Panc1 (cell line): Measurements from ENCODE around the gene ZNF710. TPM values are rescaled to one million over a fixed set of nuclear protein-coding genes. Genes with fewer than 3 reads are reported as not detected.

ENCODE experiments used
- ATAC-seq: fragments of 200-7000 bp; cut with Tn5 transposase; 2 replicates; pipeline ENCODE4 v1.9.1; 2020; ENCODE audit warnings: mild to moderate bottlenecking, moderate library complexity
- BruUV-seq: library from RNA; stranded (reverse); fragments of 400-500 nt; replicated peaks from 2 replicates; lab custom pipeline; 2021; lab: Mats Ljungman, UMichigan
- CTCF ChIA-PET: fragments of 300-600 bp; sonication (Branson Sonifier 250); formaldehyde crosslinking; loops from one replicate; lab custom pipeline; 2022; ENCODE audit warnings: antibody characterized with exemption; lab: Charles Lee
- POLR2A ChIA-PET: fragments of 300-600 bp; sonication (Branson Sonifier 250); formaldehyde crosslinking; loops from one replicate; lab custom pipeline; 2022; ENCODE audit warnings: antibody characterized with exemption; lab: Charles Lee
- DNase-seq: peaks from one replicate; pipeline ENCODE4 v3.0.0-alpha.2; 2010; ENCODE audit warnings: low read depth, low spot score
- H3K27ac ChIP-seq: 2 replicates; pipeline ENCODE4 v1.5.1; 2011; ENCODE audit warnings: mild to moderate bottlenecking, low read length, inconsistent platforms
- H3K27me3 ChIP-seq: fragments of 200-500 bp; sonication (Bioruptor generic); 2 replicates; pipeline ENCODE4 v1.6.0; 2014; ENCODE audit warnings: low read length, inconsistent platforms; ENCODE audit not compliant: control insufficient read depth, insufficient read depth
- H3K36me3 ChIP-seq: fragments of 200-500 bp; sonication (Bioruptor generic); 2 replicates; pipeline ENCODE4 v1.5.1; 2014; ENCODE audit warnings: inconsistent platforms, mild to moderate bottlenecking, low read length, moderate library complexity; ENCODE audit not compliant: control insufficient read depth, insufficient read depth
- H3K4me1 ChIP-seq: 2 replicates; pipeline ENCODE4 v1.5.1; 2011; ENCODE audit warnings: inconsistent platforms, mild to moderate bottlenecking, low read length, moderate library complexity; ENCODE audit not compliant: control insufficient read depth, insufficient read depth
- H3K4me3 ChIP-seq, 2 experiments: 2 replicates each; pipeline ENCODE4 v1.5.1; 2011 to 2012; ENCODE audit warnings: low read depth in 2 of 2, low read length in 2 of 2, mild to moderate bottlenecking in 2 of 2, inconsistent platforms in 1 of 2, moderate library complexity in 1 of 2
- H3K9me3 ChIP-seq: fragments of 200-500 bp; sonication (Bioruptor generic); 2 replicates; pipeline ENCODE4 v1.5.1; 2014; ENCODE audit warnings: low read depth, mild to moderate bottlenecking, inconsistent platforms, low read length, moderate library complexity; ENCODE audit not compliant: control insufficient read depth, insufficient read depth
- CTCF ChIP-seq: fragments of 450-650 bp; IDR thresholded peaks from 2 replicates; pipeline ENCODE4 v1.5.1; 2017; ENCODE audit warnings: mild to moderate bottlenecking
- POLR2AphosphoS5 ChIP-seq: IDR thresholded peaks from 2 replicates; pipeline ENCODE4 v1.6.1; 2012; ENCODE audit warnings: mild to moderate bottlenecking, low read depth, low read length, moderate library complexity
- SIN3A ChIP-seq: IDR thresholded peaks from 2 replicates; pipeline ENCODE4 v1.6.1; 2012; ENCODE audit warnings: low read depth, mild to moderate bottlenecking, low read length, moderate library complexity, borderline replicate concordance; ENCODE audit not compliant: insufficient read depth
- TCF7L2 ChIP-seq: IDR thresholded peaks from 2 replicates; pipeline ENCODE4 v1.6.1; 2011; ENCODE audit warnings: mild to moderate bottlenecking, low read depth, low read length, inconsistent platforms
- in situ Hi-C: cut with HindIII; loops from 2 replicates; pipeline ENCODE4 v1.10.0; 2016; ENCODE audit warnings: low sequenced_read_pairs, low pct_unique_long_range_greater_than_20kb
- intact Hi-C: fragments of 100-400 bp; cut with micrococcal nuclease; formaldehyde crosslinking; loops from one replicate; pipeline ENCODE4 v1.10.0; 2022; ENCODE audit not compliant: unreplicated experiment
- total RNA-seq: library from RNA; stranded (reverse); gene quantifications from one replicate; pipeline ENCODE4 v1.2.1, GENCODE V29; 2021; ENCODE audit not compliant: unreplicated experiment
- TF ChIP-seq, protein P1 (sequence below), 2 experiments: IDR thresholded peaks; 2 replicates each; pipeline ENCODE4 v1.6.1; 2011 to 2012; ENCODE audit warnings: low read depth in 2 of 2, control low read depth in 1 of 2, low read length in 1 of 2, mild to moderate bottlenecking in 1 of 2, moderate library complexity in 1 of 2; ENCODE audit not compliant: insufficient read depth in 1 of 2

Gene ZNF710
- total RNA-seq, 1 experiment from 2014 or later = 15.8 TPM

GRCh38 chr15:90020021-90020735 lies 19.1 kb downstream of the ZNF710 start:
- in situ Hi-C loops (no loop called here), intact Hi-C loops (no loop called here)
- H3K27me3 ChIP-seq = no peaks in the 10 kb centered on the region
- no peaks in the 10 kb centered on the region for H3K36me3 ChIP-seq
- ATAC-seq = no peak
- no peak for TF ChIP-seq POLR2AphosphoS5
- TF ChIP-seq TCF7L2 = no peak
- no peak for TF ChIP-seq SIN3A
- TF ChIP-seq, protein P1, sequence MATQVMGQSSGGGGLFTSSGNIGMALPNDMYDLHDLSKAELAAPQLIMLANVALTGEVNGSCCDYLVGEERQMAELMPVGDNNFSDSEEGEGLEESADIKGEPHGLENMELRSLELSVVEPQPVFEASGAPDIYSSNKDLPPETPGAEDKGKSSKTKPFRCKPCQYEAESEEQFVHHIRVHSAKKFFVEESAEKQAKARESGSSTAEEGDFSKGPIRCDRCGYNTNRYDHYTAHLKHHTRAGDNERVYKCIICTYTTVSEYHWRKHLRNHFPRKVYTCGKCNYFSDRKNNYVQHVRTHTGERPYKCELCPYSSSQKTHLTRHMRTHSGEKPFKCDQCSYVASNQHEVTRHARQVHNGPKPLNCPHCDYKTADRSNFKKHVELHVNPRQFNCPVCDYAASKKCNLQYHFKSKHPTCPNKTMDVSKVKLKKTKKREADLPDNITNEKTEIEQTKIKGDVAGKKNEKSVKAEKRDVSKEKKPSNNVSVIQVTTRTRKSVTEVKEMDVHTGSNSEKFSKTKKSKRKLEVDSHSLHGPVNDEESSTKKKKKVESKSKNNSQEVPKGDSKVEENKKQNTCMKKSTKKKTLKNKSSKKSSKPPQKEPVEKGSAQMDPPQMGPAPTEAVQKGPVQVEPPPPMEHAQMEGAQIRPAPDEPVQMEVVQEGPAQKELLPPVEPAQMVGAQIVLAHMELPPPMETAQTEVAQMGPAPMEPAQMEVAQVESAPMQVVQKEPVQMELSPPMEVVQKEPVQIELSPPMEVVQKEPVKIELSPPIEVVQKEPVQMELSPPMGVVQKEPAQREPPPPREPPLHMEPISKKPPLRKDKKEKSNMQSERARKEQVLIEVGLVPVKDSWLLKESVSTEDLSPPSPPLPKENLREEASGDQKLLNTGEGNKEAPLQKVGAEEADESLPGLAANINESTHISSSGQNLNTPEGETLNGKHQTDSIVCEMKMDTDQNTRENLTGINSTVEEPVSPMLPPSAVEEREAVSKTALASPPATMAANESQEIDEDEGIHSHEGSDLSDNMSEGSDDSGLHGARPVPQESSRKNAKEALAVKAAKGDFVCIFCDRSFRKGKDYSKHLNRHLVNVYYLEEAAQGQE (IDR thresholded peaks at IDR 0.05; ENCODE audit: insufficient read depth in 1 of 2, low read depth in 2 of 2, low read length in 1 of 2) = no peak
- TF ChIP-seq CTCF = no peak
- ChIA-PET POLR2A (no interaction called here), CTCF (no interaction called here)
- no peak overlapping the region for H3K4me3 ChIP-seq
- H3K27ac ChIP-seq = no peak overlapping the region
- H3K4me1 ChIP-seq = 0 out of 2 replicates have a peak, but pooled peaks cover 2% of the 10 kb centered on the region
- no TSS peak for BruUV-seq
- no peaks in the 10 kb centered on the region for H3K9me3 ChIP-seq
- DNase-seq = no peak

- DNase-seq (no peak), ATAC-seq (no peak)
- CTCF ChIA-PET = no interaction called here
- POLR2A ChIA-PET = no interaction called here
- no TSS peak for BruUV-seq
- in situ Hi-C loops (no loop called here), intact Hi-C loops (no loop called here)
- Histone ChIP-seq H3K27ac (no peak overlapping the region), H3K36me3 (no peaks in the 10 kb centered on the region), H3K27me3 (no peaks in the 10 kb centered on the region), H3K4me3 (no peak overlapping the region), H3K4me1 (0 out of 2 replicates have a peak, but pooled peaks cover 2% of the 10 kb centered on the region), H3K9me3 (no peaks in the 10 kb centered on the region)
- TF ChIP-seq TCF7L2 (no peak), POLR2AphosphoS5 (no peak), SIN3A (no peak), CTCF (no peak)
These were observed 19.9 kb downstream of the ZNF710 start for GRCh38 chr15:90020936-90021507.
